Prostate gland (tissue), 2 donors: Measurements from ENCODE around the gene BMP2K. TPM values are rescaled to one million over a fixed set of nuclear protein-coding genes. Genes with fewer than 3 reads are reported as not detected.

ENCODE experiments used
- DNase-seq: peaks from one replicate; pipeline ENCODE4 v3.0.0-alpha.2; 2019; ENCODE audit warnings: low spot score
- H3K27ac ChIP-seq, 2 donors: fragments of 200-600 bp; sonication (generic); 2 replicates each; pipeline ENCODE4 v1.5.1; 2017 to 2019
- H3K27me3 ChIP-seq: fragments of 200-600 bp; sonication (generic); replicated peaks from 2 replicates; pipeline ENCODE4 v1.5.1; 2019; ENCODE audit not compliant: insufficient read depth
- H3K36me3 ChIP-seq, 2 donors: fragments of 200-600 bp; sonication (generic); 1 replicate in 1 of 2; 2 replicates in 1 of 2; pipeline versions ENCODE4 v1.5.1 to v1.8.1; 2017 to 2019
- H3K4me1 ChIP-seq: fragments of 200-600 bp; sonication (generic); replicated peaks from 2 replicates; pipeline ENCODE4 v1.5.1; 2019
- H3K4me3 ChIP-seq, 2 donors: fragments of 200-600 bp; sonication (generic); 2 replicates each; pipeline ENCODE4 v1.5.1; 2017 to 2019
- H3K9me3 ChIP-seq: fragments of 200-600 bp; sonication (generic); 2 replicates; pipeline ENCODE4 v1.5.1; 2017
- CTCF ChIP-seq, 4 experiments: fragments of 200-600 bp in 2 of 4; fragments of 450-650 bp in 2 of 4; sonication (generic) in 2 of 4; IDR thresholded peaks; 1 replicate in 3 of 4; 2 replicates in 1 of 4; pipeline ENCODE4 v1.5.1; 2016 to 2019; ENCODE audit warnings: antibody characterized with exemption in 4 of 4, mild to moderate bottlenecking in 2 of 4, moderate library complexity in 2 of 4
- POLR2A ChIP-seq: fragments of 450-650 bp; IDR thresholded peaks from one replicate; pipeline ENCODE4 v1.6.1; 2016; ENCODE audit warnings: antibody characterized with exemption, mild to moderate bottlenecking
- POLR2AphosphoS5 ChIP-seq: sonication (generic); formaldehyde crosslinking; IDR thresholded peaks from one replicate; pipeline ENCODE4 v1.6.1; 2017; ENCODE audit warnings: antibody characterized with exemption
- WGBS: methylation state at CpG from one replicate; pipeline ENCODE4 v1.1.5; 2018; 5-methylcytosine and 5-hydroxymethylcytosine counted together
- intact Hi-C: fragments of 100-400 bp; cut with DNase I; formaldehyde crosslinking; loops from one replicate; pipeline ENCODE4 v1.14.2; 2022
- total RNA-seq, 2 donors: library from RNA; depleted of rRNA; stranded (reverse); fragments of >200 nt; gene quantifications; one replicate each; pipeline ENCODE4 v1.1.0, GENCODE V29; 2016

BMP2K gene
- total RNA-seq, 2 donors from 2014 or later = 12.6 to 68.9 TPM

- Histone ChIP-seq H3K4me1 (no peaks in the 10 kb centered on the region), H3K36me3 (no peaks in the 10 kb centered on the region), H3K27me3 (no peaks in the 10 kb centered on the region), H3K9me3 (no peaks in the 10 kb centered on the region), H3K27ac (no peak overlapping the region), H3K4me3 (no peak overlapping the region)
- DNase-seq = no peak
- intact Hi-C loops = no loop called here
- TF ChIP-seq POLR2A (no peak), POLR2AphosphoS5 (no peak), CTCF (IDR thresholded peaks at IDR 0.05) (no peak)
Observed at GRCh38 chr4:78846258-78846657, 70.1 kb downstream of the BMP2K start.

- Histone ChIP-seq H3K27ac (no peak overlapping the region), H3K4me3 (no peak overlapping the region), H3K4me1 (no peaks in the 10 kb centered on the region), H3K9me3 (no peaks in the 10 kb centered on the region), H3K27me3 (no peaks in the 10 kb centered on the region), H3K36me3 (no peaks in the 10 kb centered on the region)
- no peak for TF ChIP-seq POLR2AphosphoS5
- TF ChIP-seq POLR2A = no peak
- no peak for TF ChIP-seq CTCF (IDR thresholded peaks at IDR 0.05)
- DNase-seq = no peak
- intact Hi-C loops = loop anchor here (10.0 kb wide), 2 partner anchors 218 to 908 kb away; no protein-coding TSS in a partner anchor
- 92% methylated on average over 2 of the region's 2 CpGs for WGBS
Observed at GRCh38 chr4:78862314-78862737, 86.2 kb downstream of the BMP2K start.

GRCh38 chr4:78863254-78863869, 87.2 kb downstream of the BMP2K start:
- no peaks in the 10 kb centered on the region for H3K9me3 ChIP-seq
- no peak overlapping the region for H3K4me3 ChIP-seq
- 71% methylated on average over 5 of the region's 5 CpGs for WGBS
- H3K36me3 ChIP-seq = no peaks in the 10 kb centered on the region
- no peaks in the 10 kb centered on the region for H3K4me1 ChIP-seq
- intact Hi-C loops = loop anchor here (10.0 kb wide), 2 partner anchors 219 to 909 kb away; no protein-coding TSS in a partner anchor
- no peak for DNase-seq
- H3K27me3 ChIP-seq = no peaks in the 10 kb centered on the region
- TF ChIP-seq POLR2AphosphoS5 = no peak
- no peak for TF ChIP-seq CTCF (IDR thresholded peaks at IDR 0.05)
- TF ChIP-seq POLR2A = no peak
- no peak overlapping the region for H3K27ac ChIP-seq

GRCh38 chr4:78863991-78864390, 87.8 kb downstream of the BMP2K start:
- TF ChIP-seq CTCF (IDR thresholded peaks at IDR 0.05) = no peak
- TF ChIP-seq POLR2A = no peak
- no peak for TF ChIP-seq POLR2AphosphoS5
- Histone ChIP-seq H3K27ac (no peak overlapping the region), H3K4me3 (no peak overlapping the region), H3K27me3 (no peaks in the 10 kb centered on the region), H3K4me1 (no peaks in the 10 kb centered on the region), H3K9me3 (no peaks in the 10 kb centered on the region), H3K36me3 (no peaks in the 10 kb centered on the region)
- DNase-seq = no peak
- 76% methylated on average over 2 of the region's 2 CpGs for whole genome bisulfite sequencing
- intact Hi-C loops = loop anchor here (10.0 kb wide), 2 partner anchors 219 to 909 kb away; no protein-coding TSS in a partner anchor

- peak; percentile 47 for DNase-seq
- H3K4me1 ChIP-seq = no peaks in the 10 kb centered on the region
- no peaks in the 10 kb centered on the region for H3K9me3 ChIP-seq
- WGBS = 33% methylated on average over 3 of the region's 3 CpGs
- no peaks in the 10 kb centered on the region for H3K36me3 ChIP-seq
- TF ChIP-seq CTCF (IDR thresholded peaks at IDR 0.05) (peak; percentile 56 to 80 (median 76)), POLR2AphosphoS5 (no peak), POLR2A (no peak)
- intact Hi-C loops = loop anchor here (5.0 to 10.0 kb wide), 3 partner anchors 220 to 910 kb away; no protein-coding TSS in a partner anchor
- no peak overlapping the region for H3K4me3 ChIP-seq
- no peaks in the 10 kb centered on the region for H3K27me3 ChIP-seq
- no peak overlapping the region for H3K27ac ChIP-seq
Observed at GRCh38 chr4:78864405-78865024, 88.4 kb downstream of the BMP2K start.
